GM18519 (cell line): ENCODE data around the gene C11orf71.
A peak's percentile ranks its signal among the peaks of the same experiment; 100 is the strongest.

Experiments
- ATAC-seq: cut with Tn5 transposase; IDR thresholded peaks from one replicate; pipeline ENCODE4 v1.9.1; 2021; ENCODE audit warnings: mild to moderate bottlenecking, moderate library complexity; ENCODE audit not compliant: unreplicated experiment, low FRiP score

Gene C11orf71

GRCh38 chr11:114400216-114400914 is at the start of gene C11orf71, which contains the start of gene RBM7:
Gene C11orf71, minus strand, starts transcription at chr11:114400511. Its CDS starts 180 bp downstream, at chr11:114400331.
Gene RBM7, plus strand, starts transcription at chr11:114400666. Its CDS starts 6 bp downstream, at chr11:114400672.
- peak; percentile 91 for ATAC-seq

GRCh38 chr11:114449845-114450244 is 49.5 kb upstream of the C11orf71 start:
- ATAC-seq = no peak

- ATAC-seq = no peak
These were observed 48.6 kb upstream of the C11orf71 start for GRCh38 chr11:114448749-114449482.

GRCh38 chr11:114447892-114448291 is 47.6 kb upstream of the C11orf71 start:
- ATAC-seq = no peak

- ATAC-seq = no peak
These were observed 47.1 kb upstream of the C11orf71 start for GRCh38 chr11:114447444-114447843.

GRCh38 chr11:114442536-114442935 is 42.2 kb upstream of the C11orf71 start:
- ATAC-seq = no peak

GRCh38 chr11:114441921-114442320 is 41.6 kb upstream of the C11orf71 start:
- ATAC-seq = no peak

GRCh38 chr11:114440971-114441763 is 40.9 kb upstream of the C11orf71 start:
- ATAC-seq = no peak

GRCh38 chr11:114440121-114440860 is 40.0 kb upstream of the C11orf71 start:
- ATAC-seq = no peak

- peak; percentile 98 for ATAC-seq
These were observed 39.2 kb upstream of the C11orf71 start, which contains the start of gene REXO2 for GRCh38 chr11:114439229-114440120. Gene REXO2, plus strand, starts transcription at chr11:114439467. Its CDS starts 62 bp downstream, at chr11:114439529.

- no peak for ATAC-seq
These were observed 38.0 kb upstream of the C11orf71 start for GRCh38 chr11:114438303-114438702.

GRCh38 chr11:114433376-114433775 is 33.1 kb upstream of the C11orf71 start:
- no peak for ATAC-seq

- no peak for ATAC-seq
These were observed 32.6 kb upstream of the C11orf71 start for GRCh38 chr11:114432893-114433292.

- no peak for ATAC-seq
These were observed 30.0 kb upstream of the C11orf71 start for GRCh38 chr11:114430290-114430689.

GRCh38 chr11:114426280-114426679 is 26.0 kb upstream of the C11orf71 start:
- ATAC-seq = no peak

- ATAC-seq = no peak
These were observed 16.2 kb upstream of the C11orf71 start for GRCh38 chr11:114416441-114416961.

GRCh38 chr11:114413958-114414357 is 13.6 kb upstream of the C11orf71 start:
- no peak for ATAC-seq

- ATAC-seq = no peak
These were observed 12.6 kb upstream of the C11orf71 start for GRCh38 chr11:114412946-114413345.

GRCh38 chr11:114401311-114401710 is 1.0 kb upstream of the C11orf71 start:
- no peak for ATAC-seq
